Activated B cell treated with CpG ODN at 0.5 μM for 24 hours (primary cell): ENCODE measurements around the gene KCNMB2. TPM values are rescaled to one million over a fixed set of nuclear protein-coding genes. Genes with fewer than 3 reads are reported as not detected.

Experiments used
- ATAC-seq: fragments of 200-7000 bp; cut with Tn5 transposase; one replicate; pipeline ENCODE4 v1.10.0; 2021; ENCODE audit warnings: low read depth, mild to moderate bottlenecking, moderate library complexity
- CTCF ChIA-PET: fragments of 350-600 bp; sonication (Branson Sonifier 250); formaldehyde crosslinking; loops from one replicate; lab custom pipeline; 2021; ENCODE audit warnings: antibody characterized with exemption; lab: Charles Lee
- POLR2A ChIA-PET: fragments of 350-600 bp; sonication (Branson Sonifier 250); formaldehyde crosslinking; loops from one replicate; lab custom pipeline; 2021; ENCODE audit warnings: antibody characterized with exemption; lab: Charles Lee
- DNase-seq: peaks from one replicate; pipeline ENCODE4 v3.0.0; 2022
- H3K27ac Mint-ChIP-seq: one replicate; pipeline ENCODE4 v1.8.0; 2020; ENCODE audit warnings: mixed read lengths
- H3K27me3 Mint-ChIP-seq: one replicate; pipeline ENCODE4 v1.8.0; 2021; ENCODE audit warnings: mixed read lengths
- H3K36me3 Mint-ChIP-seq: one replicate; pipeline ENCODE4 v1.8.0; 2021; ENCODE audit warnings: low read depth, mixed read lengths
- H3K4me1 Mint-ChIP-seq: one replicate; pipeline ENCODE4 v1.8.0; 2021; ENCODE audit warnings: mixed read lengths
- H3K4me3 Mint-ChIP-seq: one replicate; pipeline ENCODE4 v1.8.0; 2020; ENCODE audit warnings: mild to moderate bottlenecking, mixed read lengths
- H3K9me3 Mint-ChIP-seq: one replicate; pipeline ENCODE4 v1.8.0; 2020; ENCODE audit warnings: mixed read lengths
- intact Hi-C: fragments of 100-400 bp; cut with micrococcal nuclease; formaldehyde crosslinking; loops from one replicate; pipeline ENCODE4 v1.15.1; 2024
- total RNA-seq: library from RNA; stranded (reverse); gene quantifications from 2 replicates; pipeline ENCODE4 v1.2.3, GENCODE V29; 2022
- TF ChIP-seq, protein P1 (sequence below): fragments of 200-600 bp; IDR thresholded peaks from one replicate; pipeline ENCODE4 v1.8.0; 2022; ENCODE audit warnings: antibody characterized with exemption, mild to moderate bottlenecking

The KCNMB2 gene
- total RNA-seq, 1 donor from 2014 or later, result not detected

DNA sequence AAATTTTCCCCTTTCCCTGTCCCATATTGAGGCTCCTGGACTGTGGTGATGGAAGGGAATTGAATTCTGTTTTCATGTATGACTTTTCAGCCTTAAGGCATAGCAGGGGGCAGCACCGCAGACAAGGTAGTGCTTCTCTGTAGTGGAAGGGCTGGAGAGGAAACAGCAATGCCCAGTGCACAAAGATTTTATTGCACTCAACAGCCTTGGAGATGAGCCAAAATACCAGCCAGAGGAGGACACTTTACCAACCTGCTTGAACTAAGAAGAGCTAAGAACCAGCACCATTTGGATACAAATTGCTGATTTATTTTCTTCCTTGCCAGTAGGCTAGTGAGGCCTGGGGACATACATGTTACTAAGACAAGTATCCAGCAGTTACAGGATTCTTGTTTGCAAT lies 98.7 kb downstream of the KCNMB2 start:
- POLR2A ChIA-PET, result no interaction called here
- TF ChIP-seq, protein P1, sequence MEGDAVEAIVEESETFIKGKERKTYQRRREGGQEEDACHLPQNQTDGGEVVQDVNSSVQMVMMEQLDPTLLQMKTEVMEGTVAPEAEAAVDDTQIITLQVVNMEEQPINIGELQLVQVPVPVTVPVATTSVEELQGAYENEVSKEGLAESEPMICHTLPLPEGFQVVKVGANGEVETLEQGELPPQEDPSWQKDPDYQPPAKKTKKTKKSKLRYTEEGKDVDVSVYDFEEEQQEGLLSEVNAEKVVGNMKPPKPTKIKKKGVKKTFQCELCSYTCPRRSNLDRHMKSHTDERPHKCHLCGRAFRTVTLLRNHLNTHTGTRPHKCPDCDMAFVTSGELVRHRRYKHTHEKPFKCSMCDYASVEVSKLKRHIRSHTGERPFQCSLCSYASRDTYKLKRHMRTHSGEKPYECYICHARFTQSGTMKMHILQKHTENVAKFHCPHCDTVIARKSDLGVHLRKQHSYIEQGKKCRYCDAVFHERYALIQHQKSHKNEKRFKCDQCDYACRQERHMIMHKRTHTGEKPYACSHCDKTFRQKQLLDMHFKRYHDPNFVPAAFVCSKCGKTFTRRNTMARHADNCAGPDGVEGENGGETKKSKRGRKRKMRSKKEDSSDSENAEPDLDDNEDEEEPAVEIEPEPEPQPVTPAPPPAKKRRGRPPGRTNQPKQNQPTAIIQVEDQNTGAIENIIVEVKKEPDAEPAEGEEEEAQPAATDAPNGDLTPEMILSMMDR, result no peak
- ATAC-seq (no peak), DNase-seq (no peak)
- intact Hi-C loops, result no loop called here
- H3K4me1 Mint-ChIP-seq, result no peaks in the 10 kb centered on the region
- H3K27me3 Mint-ChIP-seq, result no peaks in the 10 kb centered on the region
- H3K9me3 Mint-ChIP-seq, result peaks cover 10% of the 10 kb centered on the region
- CTCF ChIA-PET, result no interaction called here
- no peaks in the 10 kb centered on the region for H3K36me3 Mint-ChIP-seq
- H3K4me3 Mint-ChIP-seq, result no peak overlapping the region
- no peak overlapping the region for H3K27ac Mint-ChIP-seq

DNA sequence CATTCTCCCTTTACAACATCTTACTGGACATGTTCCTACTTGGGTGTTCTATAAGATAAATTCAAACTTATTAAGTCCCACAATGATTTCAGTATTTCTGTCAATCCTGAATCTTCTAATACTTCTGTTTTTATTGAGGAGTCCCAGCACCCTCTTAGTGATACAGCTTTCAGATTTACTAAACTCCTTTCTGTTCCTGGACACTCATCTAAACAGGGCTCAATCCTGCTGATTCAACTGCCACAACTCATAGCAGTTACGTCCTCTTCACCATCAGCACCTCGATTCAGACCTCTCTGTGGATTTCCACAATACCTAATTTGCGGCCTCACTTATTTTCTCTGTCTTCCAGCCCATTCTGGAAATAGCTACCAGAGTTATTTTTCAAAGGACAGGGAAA lies 101.6 kb downstream of the KCNMB2 start:
- no peaks in the 10 kb centered on the region for H3K4me1 Mint-ChIP-seq
- TF ChIP-seq, protein P1, result no peak
- H3K36me3 Mint-ChIP-seq, result no peaks in the 10 kb centered on the region
- intact Hi-C loops, result no loop called here
- ATAC-seq, result no peak
- no peak overlapping the region for H3K4me3 Mint-ChIP-seq
- H3K27me3 Mint-ChIP-seq, result no peaks in the 10 kb centered on the region
- ChIA-PET CTCF (no interaction called here), POLR2A (no interaction called here)
- peaks cover 8% of the 10 kb centered on the region for H3K9me3 Mint-ChIP-seq
- H3K27ac Mint-ChIP-seq, result no peak overlapping the region
- no peak for DNase-seq

DNA sequence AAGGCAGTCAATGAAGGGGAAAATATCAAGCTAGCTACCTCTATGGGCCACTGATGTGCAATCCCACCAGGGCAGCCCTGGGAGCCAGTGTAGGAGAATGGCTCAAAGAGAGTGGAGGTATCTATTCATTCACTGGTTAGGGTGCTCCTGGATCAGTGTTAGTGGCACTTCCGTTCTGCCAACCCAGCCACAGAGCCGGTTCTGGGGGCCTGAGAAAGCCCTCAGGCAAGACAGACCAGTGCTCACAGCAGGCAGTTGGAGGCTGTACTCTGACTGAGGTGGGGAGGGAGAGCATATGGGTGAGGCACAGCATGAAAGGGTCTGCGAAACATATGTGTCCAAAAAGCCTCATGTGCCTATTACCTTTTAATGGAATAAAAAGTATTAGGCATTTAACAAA lies 109.3 kb downstream of the KCNMB2 start:
- ChIA-PET POLR2A (no interaction called here), CTCF (no interaction called here)
- no peak for ATAC-seq
- DNase-seq, result no peak
- Mint-ChIP-seq H3K27me3 (no peaks in the 10 kb centered on the region), H3K4me3 (no peak overlapping the region), H3K27ac (no peak overlapping the region), H3K36me3 (no peaks in the 10 kb centered on the region), H3K9me3 (peaks cover 3% of the 10 kb centered on the region), H3K4me1 (no peaks in the 10 kb centered on the region)
- TF ChIP-seq, protein P1, result no peak
- intact Hi-C loops, result no loop called here

DNA sequence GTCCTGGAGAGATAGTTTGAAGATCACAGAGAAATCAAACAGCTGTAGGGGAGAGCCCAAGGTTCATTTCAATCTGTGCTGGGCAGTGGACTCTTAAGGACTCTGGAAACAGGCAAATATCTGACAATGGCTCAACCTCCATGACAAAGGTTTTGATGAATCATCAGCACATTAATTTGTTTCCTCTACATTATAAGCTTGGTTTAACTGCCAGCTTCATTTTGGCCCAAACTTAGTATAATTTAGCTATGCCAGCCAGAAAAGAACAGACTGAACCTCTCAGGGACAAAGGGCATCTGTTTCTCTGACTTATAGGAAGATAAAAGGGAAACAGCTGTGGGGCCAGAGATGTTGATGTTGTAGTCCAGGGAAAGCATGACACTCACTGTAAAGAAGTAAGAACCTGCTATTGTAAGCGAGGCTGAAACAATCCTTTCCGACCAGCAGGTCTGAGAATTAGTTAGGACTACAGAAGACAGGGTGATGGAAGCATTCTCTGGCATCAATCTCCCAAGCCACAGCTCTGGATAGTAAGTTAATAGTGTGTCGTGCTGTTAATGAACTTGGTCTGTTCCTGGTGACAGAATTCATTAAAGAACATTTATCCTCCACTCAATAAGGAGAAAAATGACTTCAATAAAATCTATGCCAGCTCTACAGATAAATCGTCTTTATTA lies 110.1 kb downstream of the KCNMB2 start:
- H3K36me3 Mint-ChIP-seq, result no peaks in the 10 kb centered on the region
- CTCF ChIA-PET, result no interaction called here
- TF ChIP-seq, protein P1, result no peak
- no peak for DNase-seq
- no peak overlapping the region for H3K27ac Mint-ChIP-seq
- no peak for ATAC-seq
- intact Hi-C loops, result no loop called here
- H3K4me3 Mint-ChIP-seq, result no peak overlapping the region
- H3K27me3 Mint-ChIP-seq, result no peaks in the 10 kb centered on the region
- H3K9me3 Mint-ChIP-seq, result peaks cover 3% of the 10 kb centered on the region
- H3K4me1 Mint-ChIP-seq, result no peaks in the 10 kb centered on the region
- POLR2A ChIA-PET, result no interaction called here

DNA sequence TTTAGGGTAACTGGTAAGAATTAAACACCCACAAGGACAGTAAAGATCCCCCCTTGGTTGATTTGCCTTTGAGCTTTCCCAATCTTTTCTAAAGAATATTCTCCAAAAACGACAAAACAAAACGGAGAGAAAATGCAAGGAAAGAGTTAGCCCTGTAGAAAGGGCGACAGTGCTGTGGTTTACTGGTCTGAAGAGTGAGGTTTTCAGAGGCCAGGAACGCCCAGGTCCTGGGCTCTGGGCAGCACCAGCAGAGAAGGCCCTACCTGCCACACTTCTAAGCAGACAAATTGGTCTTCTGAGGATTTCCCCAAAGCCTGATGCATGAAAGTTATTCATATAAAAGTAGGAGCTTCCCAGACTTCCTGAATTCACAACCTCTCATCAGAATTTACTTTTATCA lies 119.3 kb downstream of the KCNMB2 start:
- ChIA-PET POLR2A (no interaction called here), CTCF (no interaction called here)
- DNase-seq (no peak), ATAC-seq (no peak)
- H3K27ac Mint-ChIP-seq, result no peak overlapping the region
- TF ChIP-seq, protein P1, result no peak
- H3K4me1 Mint-ChIP-seq, result no peaks in the 10 kb centered on the region
- H3K36me3 Mint-ChIP-seq, result no peaks in the 10 kb centered on the region
- intact Hi-C loops, result no loop called here
- no peaks in the 10 kb centered on the region for H3K27me3 Mint-ChIP-seq
- H3K4me3 Mint-ChIP-seq, result no peak overlapping the region
- H3K9me3 Mint-ChIP-seq, result peaks cover 4% of the 10 kb centered on the region
